Keratinocyte (primary cell): ENCODE results near the gene DPP7. TPM values are rescaled to one million over a fixed set of nuclear protein-coding genes. Genes with fewer than 3 reads are reported as not detected.
A peak's percentile ranks its signal among the peaks of the same experiment; 100 is the strongest.

ENCODE experiments used
- DNase-seq: peaks from one replicate; pipeline ENCODE4 v3.0.0-alpha.2; 2011; ENCODE audit warnings: low read depth, missing footprints, low spot score
- FAIRE-seq: peaks from 2 replicates; lab custom pipeline; 2011; peaks lifted over from hg19 to GRCh38; lab: Jason Lieb, UNC
- H2AFZ ChIP-seq: 2 replicates; pipeline ENCODE4 v1.6.0; 2012; ENCODE audit warnings: low read length, control low read depth, inconsistent platforms; ENCODE audit not compliant: control insufficient read depth
- H3K27ac ChIP-seq: 2 replicates; pipeline ENCODE4 v1.5.1; 2011; ENCODE audit warnings: low read length; ENCODE audit not compliant: control insufficient read depth, insufficient read depth
- H3K27me3 ChIP-seq: 3 replicates; pipeline ENCODE4 v1.6.0; 2011; ENCODE audit warnings: low read length; ENCODE audit not compliant: control insufficient read depth, insufficient read depth; ENCODE audit errors: extremely low read depth
- H3K36me3 ChIP-seq, 2 experiments: 2 replicates in 1 of 2; 3 replicates in 1 of 2; pipeline ENCODE4 v1.5.1; 2011; ENCODE audit warnings: low read length in 2 of 2, mild to moderate bottlenecking in 1 of 2; ENCODE audit not compliant: control insufficient read depth in 2 of 2, insufficient read depth in 2 of 2; ENCODE audit errors: extremely low read depth in 1 of 2
- H3K4me1 ChIP-seq: 3 replicates; pipeline ENCODE4 v1.5.1; 2011; ENCODE audit warnings: low read length; ENCODE audit not compliant: control insufficient read depth, insufficient read depth; ENCODE audit errors: extremely low read depth
- H3K4me2 ChIP-seq: 3 replicates; pipeline ENCODE4 v1.6.0; 2011; ENCODE audit warnings: low read depth, low read length; ENCODE audit not compliant: control insufficient read depth, insufficient read depth; ENCODE audit errors: extremely low read depth
- H3K4me3 ChIP-seq, 3 experiments: fragments of 200-600 bp in 1 of 3; sonication (generic) in 1 of 3; 2 replicates in 2 of 3; 3 replicates in 1 of 3; pipeline ENCODE4 v1.5.1; 2011 to 2016; ENCODE audit warnings: low read length in 3 of 3, mild to moderate bottlenecking in 3 of 3, control low read depth in 2 of 3, inconsistent platforms in 1 of 3, low read depth in 1 of 3, mixed read lengths in 1 of 3, mixed run types in 1 of 3, moderate library complexity in 1 of 3; ENCODE audit not compliant: control insufficient read depth in 2 of 3, insufficient read depth in 2 of 3; ENCODE audit errors: extremely low read depth in 1 of 3
- H3K79me2 ChIP-seq: 2 replicates; pipeline ENCODE4 v1.6.0; 2012; ENCODE audit warnings: low read length; ENCODE audit not compliant: control insufficient read depth, insufficient read depth
- H3K9ac ChIP-seq: 3 replicates; pipeline ENCODE4 v1.6.0; 2011; ENCODE audit warnings: low read length; ENCODE audit not compliant: control insufficient read depth, insufficient read depth; ENCODE audit errors: extremely low read depth
- H3K9me1 ChIP-seq: 3 replicates; pipeline ENCODE4 v1.6.0; 2011; ENCODE audit warnings: low read length; ENCODE audit not compliant: control insufficient read depth, insufficient read depth; ENCODE audit errors: extremely low read depth
- H3K9me3 ChIP-seq: 2 replicates; pipeline ENCODE4 v1.5.1; 2012; ENCODE audit warnings: low read depth, low read length; ENCODE audit not compliant: control insufficient read depth
- H4K20me1 ChIP-seq: 3 replicates; pipeline ENCODE4 v1.6.0; 2011; ENCODE audit warnings: low read length; ENCODE audit not compliant: control insufficient read depth, insufficient read depth; ENCODE audit errors: extremely low read depth
- CTCF ChIP-seq, 3 experiments: IDR thresholded peaks in 1 of 3; conservative IDR thresholded peaks in 1 of 3; optimal IDR thresholded peaks in 1 of 3; 2 replicates in 2 of 3; 3 replicates in 1 of 3; pipeline versions ENCODE3 to v1.5.1; 2011; ENCODE audit warnings: low read length in 3 of 3, mild to moderate bottlenecking in 3 of 3, moderate library complexity in 2 of 3, control low read depth in 1 of 3, inconsistent platforms in 1 of 3; ENCODE audit not compliant: insufficient read depth in 2 of 3; ENCODE audit errors: extremely low read depth in 1 of 3
- EZH2 ChIP-seq: IDR thresholded peaks from one replicate; pipeline ENCODE4 v1.6.1; 2012; ENCODE audit warnings: inconsistent platforms, mild to moderate bottlenecking, low read length, moderate library complexity
- dilution Hi-C: fragments of 300-500 bp; cut with MboI; formaldehyde crosslinking; loops from one replicate; pipeline ENCODE4 v1.7.0; 2020; ENCODE audit warnings: low sequenced_read_pairs; ENCODE audit not compliant: extremely low pct_ligation_motif_present
- polyA plus RNA-seq, 5 experiments: library from polyadenylated mRNA; depleted of rRNA in 3 of 5; stranded (reverse) in 3 of 5; stranded (forward) in 1 of 5; unstranded in 1 of 5; fragments of >200 nt; gene quantifications; 1 replicate in 1 of 5; 2 replicates in 3 of 5; 3 replicates in 1 of 5; pipeline versions ENCODE4 v1.2.1 to v1.2.3, GENCODE V29; 2011 to 2012; ENCODE audit warnings: missing spikeins in 2 of 5, low read depth in 1 of 5, low replicate concordance in 1 of 5

Gene DPP7
- polyA plus RNA-seq, 1 donor (not counting 4 experiments of a cell fraction or from before 2014, with no cell fraction given) = 35.3 TPM

GRCh38 chr9:137161558-137162486, 47.3 kb upstream of the DPP7 start:
- Histone ChIP-seq H3K4me1 (no peaks in the 10 kb centered on the region), H3K4me2 (no peak overlapping the region), H3K9ac (no peak overlapping the region), H3K36me3 (no peaks in the 10 kb centered on the region), H3K9me3 (no peaks in the 10 kb centered on the region), H4K20me1 (no peaks in the 10 kb centered on the region), H3K9me1 (no peaks in the 10 kb centered on the region), H3K79me2 (no peaks in the 10 kb centered on the region), H3K4me3 (no peak overlapping the region), H2AFZ (no peak overlapping the region), H3K27ac (no peak overlapping the region), H3K27me3 (peaks cover 82% of the 10 kb centered on the region)
- DNase-seq = no peak
- dilution Hi-C loops = no loop called here
- FAIRE-seq = no peak
- TF ChIP-seq EZH2 = peak; percentile 55
- TF ChIP-seq CTCF (optimal IDR thresholded peaks at IDR 0.05 in 1 of 3, IDR thresholded peaks at IDR 0.05 in 1 of 3, conservative IDR thresholded peaks at IDR 0.05 in 1 of 3; ENCODE audit: extremely low read depth in 1 of 3, insufficient read depth in 2 of 3, low read length in 3 of 3) = no peak

DNA sequence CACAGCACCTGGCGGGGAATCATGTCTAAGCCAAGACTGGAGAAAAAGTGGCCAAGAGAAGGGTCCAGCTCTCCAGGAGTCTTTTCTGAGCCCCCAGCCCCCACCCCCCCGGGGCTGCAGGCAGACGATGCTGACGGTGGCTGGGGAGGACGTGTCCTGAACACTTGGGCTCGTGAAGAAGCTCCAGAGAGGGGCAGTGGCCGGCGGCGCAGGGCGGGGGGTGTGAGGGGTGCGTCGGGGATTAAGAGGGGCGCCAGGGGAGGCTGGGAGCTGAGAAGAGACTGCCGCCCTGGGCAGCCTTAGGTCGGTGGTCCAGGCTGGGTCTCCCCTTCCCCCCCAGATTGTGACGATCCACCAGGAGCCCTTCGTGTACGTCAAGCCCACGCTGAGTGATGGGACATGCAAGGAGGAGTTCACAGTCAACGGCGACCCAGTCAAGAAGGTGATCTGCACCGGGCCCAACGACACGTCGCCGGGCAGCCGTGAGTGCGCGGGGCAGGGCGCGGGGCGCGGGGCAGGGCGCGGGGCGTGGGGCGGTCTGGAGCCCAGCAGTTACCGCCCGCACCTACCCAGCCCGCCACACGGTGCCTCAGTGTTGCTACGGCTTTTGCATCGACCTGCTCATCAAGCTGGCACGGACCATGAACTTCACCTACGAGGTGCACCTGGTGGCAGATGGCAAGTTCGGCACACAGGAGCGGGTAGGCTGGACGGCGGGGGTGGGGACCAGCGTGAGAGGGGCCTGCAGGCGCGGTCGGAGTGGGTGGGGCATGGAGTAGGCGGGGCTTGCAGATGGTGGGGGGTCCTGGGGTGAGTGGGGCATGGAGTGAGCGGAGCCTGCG, 46.4 kb upstream of the DPP7 start:
- Histone ChIP-seq H3K27ac (no peak overlapping the region), H3K9me1 (no peaks in the 10 kb centered on the region), H3K4me3 (no peak overlapping the region), H2AFZ (no peak overlapping the region), H3K9ac (no peak overlapping the region), H3K4me2 (no peak overlapping the region), H3K79me2 (no peaks in the 10 kb centered on the region), H3K27me3 (peaks cover 82% of the 10 kb centered on the region), H3K4me1 (peaks cover 4% of the 10 kb centered on the region), H4K20me1 (no peaks in the 10 kb centered on the region), H3K36me3 (no peaks in the 10 kb centered on the region), H3K9me3 (no peaks in the 10 kb centered on the region)
- no peak for DNase-seq
- dilution Hi-C loops = no loop called here
- FAIRE-seq = no peak
- TF ChIP-seq CTCF (optimal IDR thresholded peaks at IDR 0.05 in 1 of 3, IDR thresholded peaks at IDR 0.05 in 1 of 3, conservative IDR thresholded peaks at IDR 0.05 in 1 of 3; ENCODE audit: extremely low read depth in 1 of 3, insufficient read depth in 2 of 3, low read length in 3 of 3) (no peak), EZH2 (no peak)
